ENCODE results near the gene UQCR10.

GRCh38 chr22:29780220-29780619 lies 13.1 kb downstream of the UQCR10 start:
- TF ChIP-seq CTCF (IDR thresholded peaks at IDR 0.05) (no peak), POLR2A (IDR thresholded peaks at IDR 0.05) (no peak), EP300 (IDR thresholded peaks at IDR 0.05) (no peak)

All from stomach (tissue), 4 donors.